SKM-1 (cell line): ENCODE data around the gene PIGV.

ENCODE experiments used
- DNase-seq: peaks from one replicate; lab custom pipeline; 2025; ENCODE audit not compliant: unreplicated experiment; lab: John Stamatoyannopoulos, UW

Gene PIGV

GRCh38 chr1:26772687-26773086, 15.1 kb upstream of the PIGV start:
- no peak for DNase-seq

GRCh38 chr1:26774462-26774861, 13.3 kb upstream of the PIGV start:
- no peak for DNase-seq

GRCh38 chr1:26775666-26776065, 12.1 kb upstream of the PIGV start:
- DNase-seq: no peak

- peak; percentile 23 for DNase-seq
Measured at GRCh38 chr1:26779098-26779668, 8.6 kb upstream of the PIGV start.

- DNase-seq: no peak
Measured at GRCh38 chr1:26780344-26780957, 7.3 kb upstream of the PIGV start.

GRCh38 chr1:26781206-26781825, 6.4 kb upstream of the PIGV start:
- DNase-seq: no peak

- DNase-seq: no peak
Measured at GRCh38 chr1:26782521-26783212, 5.1 kb upstream of the PIGV start.

- DNase-seq: no peak
Measured at GRCh38 chr1:26783646-26784022, 4.1 kb upstream of the PIGV start.

GRCh38 chr1:26784023-26784871, 3.5 kb upstream of the PIGV start:
- DNase-seq: peak; percentile 47

- DNase-seq: no peak
Measured at GRCh38 chr1:26784886-26785285, 2.9 kb upstream of the PIGV start.

GRCh38 chr1:26785611-26786436, 1.9 kb upstream of the PIGV start:
- DNase-seq: peak; percentile 60

GRCh38 chr1:26786437-26787380, 1.0 kb upstream of the PIGV start:
- DNase-seq: no peak

GRCh38 chr1:26787381-26787705, 407 bp upstream of the PIGV start:
- DNase-seq: no peak

- DNase-seq: no peak
Measured at GRCh38 chr1:26788515-26788785, 700 bp downstream of the PIGV start.

GRCh38 chr1:26788836-26789611, 1.3 kb downstream of the PIGV start:
- peak; percentile 72 for DNase-seq

GRCh38 chr1:26789612-26789865, 1.8 kb downstream of the PIGV start:
- no peak for DNase-seq

GRCh38 chr1:26789931-26790330, 2.2 kb downstream of the PIGV start:
- no peak for DNase-seq

- no peak for DNase-seq
Measured at GRCh38 chr1:26790551-26790953, 2.8 kb downstream of the PIGV start.

- no peak for DNase-seq
Measured at GRCh38 chr1:26791148-26791547, 3.4 kb downstream of the PIGV start.
